NT2/D1 (cell line): ENCODE data around the gene P2RX6.

Experiments used
- SUZ12 ChIP-seq: IDR thresholded peaks from 2 replicates; pipeline ENCODE4 v1.6.1; 2011; ENCODE audit not compliant: insufficient read length, insufficient read depth; ENCODE audit errors: extremely low read depth
- YY1 ChIP-seq: IDR thresholded peaks from 2 replicates; pipeline ENCODE4 v1.6.1; 2011; ENCODE audit not compliant: insufficient read length, insufficient read depth
- ZNF274 ChIP-seq: IDR thresholded peaks from 2 replicates; pipeline ENCODE4 v1.6.1; 2011; ENCODE audit warnings: mild to moderate bottlenecking, low read depth, low read length

DNA sequence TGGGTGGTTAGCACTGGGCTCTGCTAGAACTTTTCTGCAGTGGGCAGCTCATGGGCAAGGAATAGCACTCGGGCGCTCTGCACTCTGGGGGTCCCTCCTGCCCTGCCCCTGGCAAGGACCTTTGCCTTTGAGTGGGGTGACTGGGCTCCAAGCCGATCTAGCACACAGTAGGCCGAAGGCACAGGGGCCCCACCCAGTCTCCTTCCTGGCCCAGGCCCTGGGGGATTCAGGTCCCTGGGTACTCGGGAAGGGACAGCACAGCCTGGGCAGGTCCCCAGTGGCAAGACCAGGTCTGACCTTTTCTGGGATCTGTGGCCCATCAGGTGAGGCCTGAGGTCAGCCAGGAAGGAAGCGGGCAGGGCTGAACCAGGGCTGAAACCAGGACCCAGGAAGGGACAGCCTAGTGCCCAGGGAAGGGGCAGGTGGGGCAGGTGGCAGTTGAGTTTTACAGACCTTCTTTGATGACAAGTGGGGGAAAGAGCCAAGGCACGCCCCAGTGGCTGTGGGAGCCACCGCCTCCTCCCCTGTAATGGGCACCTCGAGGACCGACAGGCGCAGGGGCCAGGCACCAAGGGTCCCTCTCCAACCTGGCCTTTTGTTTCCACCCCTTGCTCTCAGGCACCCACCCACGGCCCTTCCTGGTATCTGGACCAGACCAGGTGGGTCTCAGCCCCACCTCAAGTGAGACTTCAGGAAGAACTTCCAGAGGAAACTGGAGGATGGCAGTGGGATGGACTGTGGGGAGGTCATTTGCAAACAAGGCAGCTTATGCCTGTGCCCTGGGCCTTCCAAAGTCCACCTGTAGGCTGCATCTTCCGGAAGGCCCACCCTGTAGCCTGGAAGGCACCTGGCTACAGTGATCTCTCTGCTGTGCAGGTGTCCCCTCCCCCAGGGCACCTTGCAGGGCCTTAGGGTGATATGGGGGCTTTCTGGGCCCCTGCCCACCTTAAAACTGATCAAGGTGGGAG is 48.8 kb upstream of the P2RX6 start:
- TF ChIP-seq SUZ12 (no peak), YY1 (no peak), ZNF274 (no peak)
